ENCODE data around the gene NEK4.

DNA sequence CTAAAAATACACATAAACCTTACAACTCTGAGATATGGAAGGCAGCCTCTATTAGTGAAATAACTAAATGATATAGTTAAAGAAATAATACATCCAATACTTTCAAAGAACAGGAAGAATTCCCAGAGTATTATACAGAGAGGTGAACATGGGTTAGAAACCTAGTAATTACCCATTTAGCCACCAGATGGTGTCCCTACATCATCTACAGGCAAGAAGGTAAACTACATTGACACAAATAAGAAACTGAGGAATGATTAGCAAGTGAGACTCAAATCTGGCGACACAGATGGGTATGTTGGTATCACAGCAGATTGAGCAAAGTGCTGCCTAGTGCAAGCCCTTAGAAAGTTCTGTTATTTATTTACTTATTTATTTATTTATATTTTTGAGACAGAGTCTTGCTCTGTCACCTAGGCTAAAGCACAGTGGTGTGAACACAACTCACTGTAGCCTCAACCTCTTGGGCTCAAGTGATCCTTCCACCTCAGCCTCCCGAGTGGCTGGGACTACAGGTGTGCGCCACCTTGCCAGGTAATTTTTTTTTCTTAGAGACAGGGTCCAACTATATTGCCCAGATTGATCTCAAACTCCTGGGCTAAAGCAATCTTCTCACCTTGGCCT, 28.2 kb downstream of the NEK4 start:
- TF ChIP-seq, protein P1, sequence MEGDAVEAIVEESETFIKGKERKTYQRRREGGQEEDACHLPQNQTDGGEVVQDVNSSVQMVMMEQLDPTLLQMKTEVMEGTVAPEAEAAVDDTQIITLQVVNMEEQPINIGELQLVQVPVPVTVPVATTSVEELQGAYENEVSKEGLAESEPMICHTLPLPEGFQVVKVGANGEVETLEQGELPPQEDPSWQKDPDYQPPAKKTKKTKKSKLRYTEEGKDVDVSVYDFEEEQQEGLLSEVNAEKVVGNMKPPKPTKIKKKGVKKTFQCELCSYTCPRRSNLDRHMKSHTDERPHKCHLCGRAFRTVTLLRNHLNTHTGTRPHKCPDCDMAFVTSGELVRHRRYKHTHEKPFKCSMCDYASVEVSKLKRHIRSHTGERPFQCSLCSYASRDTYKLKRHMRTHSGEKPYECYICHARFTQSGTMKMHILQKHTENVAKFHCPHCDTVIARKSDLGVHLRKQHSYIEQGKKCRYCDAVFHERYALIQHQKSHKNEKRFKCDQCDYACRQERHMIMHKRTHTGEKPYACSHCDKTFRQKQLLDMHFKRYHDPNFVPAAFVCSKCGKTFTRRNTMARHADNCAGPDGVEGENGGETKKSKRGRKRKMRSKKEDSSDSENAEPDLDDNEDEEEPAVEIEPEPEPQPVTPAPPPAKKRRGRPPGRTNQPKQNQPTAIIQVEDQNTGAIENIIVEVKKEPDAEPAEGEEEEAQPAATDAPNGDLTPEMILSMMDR (IDR thresholded peaks at IDR 0.05; ENCODE audit: low read length): peak; percentile 70
- TF ChIP-seq EZH2 (optimal IDR thresholded peaks at IDR 0.05; ENCODE audit: low read depth, low read length): no peak

All from MM.1S (cell line).